Caco-2 (cell line): ENCODE measurements around the gene LRRC45. TPM values are rescaled to one million over a fixed set of nuclear protein-coding genes. Genes with fewer than 3 reads are reported as not detected.

Experiments
- BruUV-seq: library from RNA; stranded (reverse); fragments of 400-500 nt; replicated peaks from 2 replicates; lab custom pipeline; 2021; lab: Mats Ljungman, UMichigan
- CTCF ChIA-PET: fragments of 300-600 bp; sonication (Branson Sonifier 250); formaldehyde crosslinking; loops from one replicate; lab custom pipeline; 2022; ENCODE audit warnings: antibody characterized with exemption; lab: Charles Lee
- POLR2A ChIA-PET: fragments of 300-600 bp; sonication (Branson Sonifier 250); formaldehyde crosslinking; loops from one replicate; lab custom pipeline; 2022; ENCODE audit warnings: antibody characterized with exemption; lab: Charles Lee
- DNase-seq, 2 experiments: peaks; one replicate each; pipeline versions ENCODE4 v3.0.0 to v3.0.0-alpha.2; 2020 to 2022
- H3K27me3 ChIP-seq: replicated peaks from 2 replicates; pipeline ENCODE4 v1.6.0; 2011; ENCODE audit warnings: low read length; ENCODE audit not compliant: control insufficient read depth, insufficient read depth
- H3K36me3 ChIP-seq: 2 replicates; pipeline ENCODE4 v1.5.1; 2011; ENCODE audit warnings: low read length; ENCODE audit not compliant: control insufficient read depth, insufficient read depth
- H3K4me1 ChIP-seq: fragments of 250-450 bp; sonication (Bioruptor Pico); 2 replicates; pipeline ENCODE4 v1.5.1; 2020; ENCODE audit warnings: mild to moderate bottlenecking
- H3K4me3 ChIP-seq: 2 replicates; pipeline ENCODE4 v1.5.1; 2011; ENCODE audit warnings: low read depth, mild to moderate bottlenecking, control low read depth, low read length
- H3K9me3 ChIP-seq: fragments of 250-450 bp; sonication (Bioruptor Pico); 2 replicates; pipeline ENCODE4 v1.5.1; 2020; ENCODE audit warnings: mild to moderate bottlenecking, moderate library complexity
- H3K27ac Mint-ChIP-seq: one replicate; pipeline ENCODE4 v1.8.0; 2022; ENCODE audit warnings: mixed read lengths; ENCODE audit not compliant: unreplicated experiment
- H3K27me3 Mint-ChIP-seq: one replicate; pipeline ENCODE4 v1.8.0; 2022; ENCODE audit warnings: mixed read lengths; ENCODE audit not compliant: insufficient read depth, unreplicated experiment
- H3K36me3 Mint-ChIP-seq: one replicate; pipeline ENCODE4 v1.8.0; 2022; ENCODE audit warnings: mild to moderate bottlenecking, mixed read lengths; ENCODE audit not compliant: insufficient read depth, unreplicated experiment
- H3K4me1 Mint-ChIP-seq: one replicate; pipeline ENCODE4 v1.8.0; 2022; ENCODE audit warnings: low read depth, mixed read lengths; ENCODE audit not compliant: unreplicated experiment
- H3K4me3 Mint-ChIP-seq: one replicate; pipeline ENCODE4 v1.8.0; 2022; ENCODE audit warnings: mild to moderate bottlenecking, moderate library complexity, mixed read lengths; ENCODE audit not compliant: unreplicated experiment
- H3K9me3 Mint-ChIP-seq: one replicate; pipeline ENCODE4 v1.8.0; 2022; ENCODE audit warnings: mixed read lengths; ENCODE audit not compliant: unreplicated experiment
- intact Hi-C: fragments of 100-400 bp; cut with micrococcal nuclease; formaldehyde crosslinking; loops from one replicate; pipeline ENCODE4 v1.10.0; 2022; ENCODE audit not compliant: unreplicated experiment
- total RNA-seq: library from RNA; stranded (reverse); gene quantifications from 2 replicates; pipeline ENCODE4 v1.2.3, GENCODE V29; 2022
- TF ChIP-seq, protein P1 (sequence below), 2 experiments: fragments of 200-600 bp in 1 of 2; IDR thresholded peaks; 1 replicate in 1 of 2; 2 replicates in 1 of 2; pipeline versions ENCODE4 v1.5.1 to v1.8.0; 2011 to 2022; ENCODE audit warnings: antibody characterized with exemption in 1 of 2, control low read depth in 1 of 2, inconsistent platforms in 1 of 2, low read depth in 1 of 2, low read length in 1 of 2, mild to moderate bottlenecking in 1 of 2, moderate library complexity in 1 of 2; ENCODE audit not compliant: insufficient read depth in 1 of 2, severe bottlenecking in 1 of 2, unreplicated experiment in 1 of 2

LRRC45 gene
- total RNA-seq, 1 experiment from 2014 or later: 33.2 TPM

DNA sequence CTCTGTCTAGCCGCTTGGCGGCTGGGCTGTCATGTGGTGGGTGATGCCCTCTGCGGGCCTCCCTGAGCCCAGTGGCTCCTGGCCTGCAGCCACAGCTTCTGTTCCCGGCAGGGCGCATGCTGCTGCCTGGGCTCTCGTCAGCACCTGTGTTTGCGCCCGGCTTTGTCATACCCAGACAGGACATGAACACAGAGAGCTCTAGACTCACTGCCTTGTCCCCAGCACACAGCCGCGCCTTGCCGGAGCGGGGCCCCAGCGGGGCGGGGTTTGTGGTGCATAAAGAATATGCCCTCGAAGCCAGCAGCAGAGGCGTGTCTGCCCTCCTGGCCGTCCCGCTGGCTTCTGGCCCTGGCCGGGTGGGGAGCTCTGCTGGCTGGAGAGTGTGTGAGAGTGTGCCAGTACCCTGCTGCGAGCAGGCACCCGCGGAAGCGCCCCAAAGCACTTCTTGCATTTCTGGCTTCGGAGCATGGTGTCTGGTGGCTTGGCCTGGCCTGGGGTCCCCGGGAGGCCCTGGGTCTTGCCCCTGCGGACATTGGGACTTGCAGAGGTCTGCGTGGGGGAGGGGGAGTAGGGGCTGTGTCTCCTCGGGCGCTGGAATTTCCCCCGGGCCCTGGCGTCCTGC, 31.3 kb upstream of the LRRC45 start:
- Mint-ChIP-seq H3K36me3 (peaks cover 26% of the 10 kb centered on the region), H3K27me3 (no peaks in the 10 kb centered on the region), H3K4me3 (no peak overlapping the region), H3K9me3 (no peaks in the 10 kb centered on the region), H3K4me1 (peaks cover 6% of the 10 kb centered on the region), H3K27ac (peak overlapping the region; percentile 56)
- CTCF ChIA-PET: interaction anchor here (0.5 to 1.0 kb wide), 2 partner anchors 18 to 32 kb away, joined by 5 to 8 read pairs; no protein-coding TSS in a partner anchor
- intact Hi-C loops: no loop called here
- DNase-seq: peak; percentile 41 to 71
- TF ChIP-seq, protein P1, sequence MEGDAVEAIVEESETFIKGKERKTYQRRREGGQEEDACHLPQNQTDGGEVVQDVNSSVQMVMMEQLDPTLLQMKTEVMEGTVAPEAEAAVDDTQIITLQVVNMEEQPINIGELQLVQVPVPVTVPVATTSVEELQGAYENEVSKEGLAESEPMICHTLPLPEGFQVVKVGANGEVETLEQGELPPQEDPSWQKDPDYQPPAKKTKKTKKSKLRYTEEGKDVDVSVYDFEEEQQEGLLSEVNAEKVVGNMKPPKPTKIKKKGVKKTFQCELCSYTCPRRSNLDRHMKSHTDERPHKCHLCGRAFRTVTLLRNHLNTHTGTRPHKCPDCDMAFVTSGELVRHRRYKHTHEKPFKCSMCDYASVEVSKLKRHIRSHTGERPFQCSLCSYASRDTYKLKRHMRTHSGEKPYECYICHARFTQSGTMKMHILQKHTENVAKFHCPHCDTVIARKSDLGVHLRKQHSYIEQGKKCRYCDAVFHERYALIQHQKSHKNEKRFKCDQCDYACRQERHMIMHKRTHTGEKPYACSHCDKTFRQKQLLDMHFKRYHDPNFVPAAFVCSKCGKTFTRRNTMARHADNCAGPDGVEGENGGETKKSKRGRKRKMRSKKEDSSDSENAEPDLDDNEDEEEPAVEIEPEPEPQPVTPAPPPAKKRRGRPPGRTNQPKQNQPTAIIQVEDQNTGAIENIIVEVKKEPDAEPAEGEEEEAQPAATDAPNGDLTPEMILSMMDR (IDR thresholded peaks at IDR 0.05; ENCODE audit: insufficient read depth in 1 of 2, low read depth in 1 of 2, low read length in 1 of 2, severe bottlenecking in 1 of 2, unreplicated experiment in 1 of 2): no peak
- Histone ChIP-seq H3K4me3 (no peak overlapping the region), H3K27me3 (no peaks in the 10 kb centered on the region), H3K36me3 (no peaks in the 10 kb centered on the region), H3K4me1 (peaks cover 18% of the 10 kb centered on the region; the same call in 1 of the 2 replicates), H3K9me3 (no peaks in the 10 kb centered on the region)
- POLR2A ChIA-PET: no interaction called here
- BruUV-seq: no TSS peak

DNA sequence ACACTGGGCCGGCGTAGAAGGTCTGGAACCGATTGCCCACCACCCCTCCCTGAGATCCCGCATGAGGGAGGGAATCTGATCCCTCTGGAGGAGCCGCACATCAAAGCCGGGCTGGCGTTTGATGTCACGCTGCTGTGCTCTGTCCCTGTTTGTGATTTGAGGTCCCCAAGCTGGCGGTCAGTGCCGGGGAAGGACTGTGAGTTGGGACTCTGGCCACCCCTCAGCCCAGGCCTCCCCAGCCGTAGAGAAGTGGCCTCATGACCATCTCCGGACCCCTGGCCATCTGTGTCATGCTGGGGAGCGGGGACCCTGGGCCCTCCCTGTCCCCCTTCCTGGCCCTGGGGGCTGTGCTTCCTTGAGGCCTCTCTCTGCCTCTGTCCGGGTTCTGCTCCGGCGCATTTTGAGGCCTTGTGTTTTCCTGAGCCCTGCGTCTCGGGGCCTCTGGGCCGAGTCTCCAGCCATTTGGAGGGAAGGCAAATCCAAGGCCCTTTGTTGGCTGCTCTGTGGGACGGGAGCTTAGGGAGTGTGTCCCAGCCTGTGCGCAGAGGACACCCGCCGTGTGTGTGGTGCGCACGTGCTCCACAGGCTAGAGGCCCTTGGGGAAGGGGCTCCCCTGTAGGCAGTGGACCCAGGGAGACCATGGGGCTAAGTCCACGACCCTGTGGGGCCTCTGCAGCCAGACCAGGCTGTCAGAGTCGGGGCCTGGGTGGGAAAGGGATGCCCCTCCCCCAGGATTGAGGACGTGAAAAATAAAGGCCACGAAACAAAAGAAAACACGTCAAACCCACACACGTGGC, 30.6 kb upstream of the LRRC45 start:
- peaks cover 18% of the 10 kb centered on the region; the same call in 1 of the 2 replicates for H3K4me1 ChIP-seq
- no peaks in the 10 kb centered on the region for H3K27me3 ChIP-seq
- ChIA-PET POLR2A (no interaction called here), CTCF (no interaction called here)
- Mint-ChIP-seq H3K27me3 (no peaks in the 10 kb centered on the region), H3K9me3 (no peaks in the 10 kb centered on the region), H3K4me3 (no peak overlapping the region), H3K4me1 (peaks cover 6% of the 10 kb centered on the region), H3K36me3 (peaks cover 21% of the 10 kb centered on the region), H3K27ac (peak overlapping the region; percentile 56)
- TF ChIP-seq, protein P1 (IDR thresholded peaks at IDR 0.05; ENCODE audit: insufficient read depth in 1 of 2, low read depth in 1 of 2, low read length in 1 of 2, severe bottlenecking in 1 of 2, unreplicated experiment in 1 of 2): no peak
- H3K4me3 ChIP-seq: no peak overlapping the region
- no TSS peak for BruUV-seq
- H3K9me3 ChIP-seq: no peaks in the 10 kb centered on the region
- intact Hi-C loops: no loop called here
- DNase-seq: no peak
- no peaks in the 10 kb centered on the region for H3K36me3 ChIP-seq

DNA sequence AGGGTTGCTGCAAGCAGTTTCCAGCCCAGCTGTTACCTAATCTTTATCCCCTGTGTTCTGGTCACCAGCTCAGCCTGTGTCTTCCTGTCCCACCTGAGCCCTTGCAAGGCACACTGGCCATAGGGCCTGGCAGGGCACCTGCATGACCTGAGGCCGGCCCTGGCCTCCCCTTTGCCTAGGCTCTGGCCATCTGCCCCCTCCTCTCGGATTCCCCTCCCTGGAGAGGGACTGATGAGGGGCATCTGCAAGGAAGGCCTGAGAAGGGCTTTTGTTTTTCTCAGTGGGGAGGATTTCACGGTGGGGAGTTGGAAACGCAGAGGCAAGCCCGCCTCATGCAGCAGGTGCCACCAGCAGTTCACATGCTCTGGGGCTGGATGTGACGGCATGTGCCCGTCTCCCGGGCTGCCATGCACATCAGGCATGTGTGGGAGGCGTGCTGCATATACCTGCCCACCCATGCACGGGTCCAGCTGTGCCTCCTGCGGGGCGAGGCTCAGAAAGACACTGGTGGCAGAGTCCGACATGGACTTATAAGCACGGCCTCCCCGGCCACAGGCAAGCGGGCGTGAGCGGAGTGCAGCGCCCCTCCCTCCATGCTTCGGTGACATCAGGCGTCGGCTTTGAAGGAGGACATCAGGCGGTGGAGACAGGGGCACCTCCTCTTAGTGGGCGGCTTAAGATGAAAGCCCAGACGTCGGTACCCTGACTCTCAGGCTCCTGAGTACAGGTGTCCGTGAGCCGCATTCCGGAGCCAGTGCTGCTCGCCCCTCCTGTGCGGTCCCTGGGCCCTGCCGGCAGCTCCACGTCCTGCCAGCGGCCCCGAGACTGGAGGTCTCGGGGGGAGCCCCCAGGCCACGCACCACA, 29.1 kb upstream of the LRRC45 start:
- intact Hi-C loops: no loop called here
- Mint-ChIP-seq H3K27ac (no peak overlapping the region), H3K4me1 (peaks cover 6% of the 10 kb centered on the region), H3K27me3 (no peaks in the 10 kb centered on the region), H3K9me3 (no peaks in the 10 kb centered on the region), H3K36me3 (peaks cover 18% of the 10 kb centered on the region), H3K4me3 (no peak overlapping the region)
- CTCF ChIA-PET: no interaction called here
- no TSS peak for BruUV-seq
- no peak overlapping the region for H3K4me3 ChIP-seq
- H3K9me3 ChIP-seq: no peaks in the 10 kb centered on the region
- DNase-seq: no peak
- peaks cover 18% of the 10 kb centered on the region; the same call in 1 of the 2 replicates for H3K4me1 ChIP-seq
- POLR2A ChIA-PET: no interaction called here
- TF ChIP-seq, protein P1 (IDR thresholded peaks at IDR 0.05; ENCODE audit: insufficient read depth in 1 of 2, low read depth in 1 of 2, low read length in 1 of 2, severe bottlenecking in 1 of 2, unreplicated experiment in 1 of 2): no peak
- H3K36me3 ChIP-seq: no peaks in the 10 kb centered on the region
- H3K27me3 ChIP-seq: no peaks in the 10 kb centered on the region
